HepG2 (cell line): ENCODE results near the gene MAN2A2. TPM values are rescaled to one million over a fixed set of nuclear protein-coding genes. Genes with fewer than 3 reads are reported as not detected.

Experiments used
- ATF2 ChIP-seq: sonication (generic); formaldehyde crosslinking; IDR thresholded peaks from 2 replicates; pipeline ENCODE4 v1.4.0; 2020; ENCODE audit warnings: missing genetic modification reagents
- BCL3 ChIP-seq: sonication (generic); formaldehyde crosslinking; IDR thresholded peaks from 2 replicates; pipeline ENCODE4 v1.5.1; 2020; ENCODE audit warnings: mild to moderate bottlenecking, missing genetic modification reagents, moderate library complexity
- PRDM4 ChIP-seq: sonication (generic); formaldehyde crosslinking; IDR thresholded peaks from 2 replicates; pipeline ENCODE4 v1.9.0; 2021; ENCODE audit warnings: missing genetic modification reagents, borderline replicate concordance
- PREB ChIP-seq: sonication (generic); formaldehyde crosslinking; IDR thresholded peaks from 2 replicates; pipeline ENCODE4 v1.4.0; 2020; ENCODE audit warnings: missing genetic modification reagents
- SRSF4 ChIP-seq: fragments of 200-400 bp; formaldehyde crosslinking; IDR thresholded peaks from one replicate; pipeline ENCODE4 v1.6.1; 2018; ENCODE audit warnings: mild to moderate bottlenecking, low read depth, low read length, moderate library complexity; ENCODE audit not compliant: poor library complexity, severe bottlenecking
- THAP7 ChIP-seq: sonication (generic); formaldehyde crosslinking; IDR thresholded peaks from 2 replicates; pipeline ENCODE4 v1.8.1; 2023; ENCODE audit warnings: mild to moderate bottlenecking, missing genetic modification reagents
- THAP8 ChIP-seq: sonication (generic); formaldehyde crosslinking; IDR thresholded peaks from 2 replicates; pipeline ENCODE4 v1.5.1; 2020; ENCODE audit warnings: missing genetic modification reagents, mild to moderate bottlenecking, borderline replicate concordance
- THRA ChIP-seq: sonication (generic); formaldehyde crosslinking; IDR thresholded peaks from 2 replicates; pipeline ENCODE4 v1.4.0; 2020; ENCODE audit warnings: missing genetic modification reagents, borderline replicate concordance
- ZBTB8A ChIP-seq: sonication (generic); formaldehyde crosslinking; IDR thresholded peaks from 2 replicates; pipeline ENCODE4 v1.4.0; 2020; ENCODE audit warnings: mild to moderate bottlenecking, low read depth, missing genetic modification reagents, borderline replicate concordance
- ZMYM2 ChIP-seq: sonication (generic); formaldehyde crosslinking; IDR thresholded peaks from 2 replicates; pipeline ENCODE4 v1.8.0; 2022; ENCODE audit warnings: mild to moderate bottlenecking, missing genetic modification reagents
- ZNF180 ChIP-seq: sonication (generic); formaldehyde crosslinking; IDR thresholded peaks from 2 replicates; pipeline ENCODE4 v1.4.0; 2020; ENCODE audit warnings: low read depth, missing genetic modification reagents, borderline replicate concordance
- ZNF260 ChIP-seq: sonication (generic); formaldehyde crosslinking; IDR thresholded peaks from 2 replicates; pipeline ENCODE4 v1.4.0; 2020; ENCODE audit warnings: missing genetic modification reagents, low read depth, mild to moderate bottlenecking, borderline replicate concordance
- ZNF460 ChIP-seq: sonication (generic); formaldehyde crosslinking; IDR thresholded peaks from 2 replicates; pipeline ENCODE4 v1.5.1; 2020; ENCODE audit warnings: missing genetic modification reagents, mild to moderate bottlenecking, borderline replicate concordance
- ZNF503 ChIP-seq: sonication (generic); formaldehyde crosslinking; IDR thresholded peaks from 2 replicates; pipeline ENCODE4 v1.4.0; 2020; ENCODE audit warnings: missing genetic modification reagents
- ZNF605 ChIP-seq: sonication (generic); formaldehyde crosslinking; IDR thresholded peaks from 2 replicates; pipeline ENCODE4 v1.8.0; 2022; ENCODE audit warnings: mild to moderate bottlenecking, missing genetic modification reagents
- ZSCAN21 ChIP-seq: sonication (generic); formaldehyde crosslinking; IDR thresholded peaks from 2 replicates; pipeline ENCODE4 v1.8.0; 2022; ENCODE audit warnings: mild to moderate bottlenecking, missing genetic modification reagents, moderate library complexity, borderline replicate concordance
- ZSCAN29 ChIP-seq: sonication (generic); formaldehyde crosslinking; conservative IDR thresholded peaks from 2 replicates; pipeline ENCODE4 v1.4.0; 2020; ENCODE audit warnings: mild to moderate bottlenecking, missing genetic modification reagents
- polyA plus RNA-seq, 8 experiments: library from polyadenylated mRNA; depleted of rRNA in 3 of 8; stranded (reverse) in 7 of 8; unstranded in 1 of 8; fragments of >200 nt; fragmentation: Illumina TruSeq in 4 of 8; extraction: Trizol in 4 of 8; gene quantifications; 2 replicates each; pipeline versions ENCODE4 v1.2.1 to v1.2.3, GENCODE V29; 2011 to 2016; ENCODE audit warnings: low read depth in 4 of 8, missing spikeins in 1 of 8, mixed read lengths in 1 of 8; ENCODE audit not compliant: insufficient read depth in 1 of 8
- total RNA-seq, 5 experiments: library from RNA; depleted of rRNA; stranded (reverse); fragments of >200 nt; fragmentation: Illumina TruSeq; extraction: Trizol; gene quantifications; 2 replicates each; pipeline ENCODE4 v1.2.3, GENCODE V29; 2016; ENCODE audit warnings: low read depth in 1 of 5

MAN2A2 gene
- total and polyA plus RNA-seq, 2 of the 13 experiments (the other 11 are each of a cell fraction or from before 2014, with no cell fraction given) = 17.5 to 51.5 TPM

- TF ChIP-seq ZBTB8A (CRISPR knock-in tag) (no peak), BCL3 (CRISPR knock-in tag) (no peak), ZNF180 (no peak), PRDM4 (CRISPR knock-in tag) (no peak), ZNF605 (no peak), ZNF503 (CRISPR knock-in tag) (0 out of 2 replicates have a peak, but pooled peaks have one; percentile 5), ZNF460 (CRISPR knock-in tag) (no peak), ZSCAN29 (0 out of 2 replicates have a peak, but pooled peaks have one; percentile 8), ZSCAN21 (CRISPR knock-in tag) (no peak), ZMYM2 (no peak), SRSF4 (no peak), ZNF260 (CRISPR knock-in tag) (no peak), THRA (CRISPR knock-in tag) (no peak), THAP8 (CRISPR knock-in tag) (no peak), THAP7 (CRISPR knock-in tag) (no peak), ATF2 (no peak), PREB (CRISPR knock-in tag) (no peak)
Measured at GRCh38 chr15:90860450-90860849, 42.7 kb upstream of the MAN2A2 start (continued).
